ENCODE results near the gene TARBP1.

Gene TARBP1

GRCh38 chr1:234437423-234438171 is 41.4 kb downstream of the TARBP1 start:
- Histone ChIP-seq H3K36me3 (ENCODE audit: control insufficient read depth, insufficient read depth, low read length) (no peaks in the 10 kb centered on the region), H3K4me3 (ENCODE audit: low read length) (no peak overlapping the region), H3K4me2 (ENCODE audit: low read length) (no peak overlapping the region), H2BK5ac (ENCODE audit: low read length) (no peak overlapping the region), H3K9ac (ENCODE audit: low read length) (no peak overlapping the region), H3K23ac (ENCODE audit: low read length) (no peak overlapping the region), H2BK15ac (replicated peaks; ENCODE audit: low read depth) (no peak overlapping the region), H4K8ac (ENCODE audit: low read depth, low read length) (no peak overlapping the region), H3K27me3 (ENCODE audit: insufficient read depth, low read length, poor library complexity) (no peaks in the 10 kb centered on the region), H3K79me1 (ENCODE audit: low read length) (no peaks in the 10 kb centered on the region), H3K4ac (ENCODE audit: low read depth, low read length) (no peak overlapping the region), H3K18ac (ENCODE audit: low read length) (no peak overlapping the region), H3K79me2 (ENCODE audit: control insufficient read depth, insufficient read depth, low read length) (no peaks in the 10 kb centered on the region), H4K5ac (ENCODE audit: low read length) (no peak overlapping the region), H2AK5ac (ENCODE audit: low read length) (no peak overlapping the region), H3K4me1 (ENCODE audit: control insufficient read depth, low read depth, low read length) (no peaks in the 10 kb centered on the region), H3K56ac (ENCODE audit: low read length) (no peak overlapping the region), H2BK120ac (ENCODE audit: low read depth, low read length) (no peak overlapping the region), H3K27ac (ENCODE audit: low read depth, low read length) (no peak overlapping the region)
- no peak for DNase-seq
- no CpG with 5 or more reads among the region's 6 CpGs for WGBS (ENCODE audit: extremely low coverage, insufficient coverage, low lambda C conversion rate)

- no peak for DNase-seq
- Histone ChIP-seq H3K4me2 (ENCODE audit: low read length) (no peak overlapping the region), H2BK120ac (ENCODE audit: low read depth, low read length) (no peak overlapping the region), H3K4me3 (ENCODE audit: low read length) (no peak overlapping the region), H3K4ac (ENCODE audit: low read depth, low read length) (no peak overlapping the region), H3K23ac (ENCODE audit: low read length) (no peak overlapping the region), H3K9ac (ENCODE audit: low read length) (no peak overlapping the region), H3K36me3 (ENCODE audit: control insufficient read depth, insufficient read depth, low read length) (no peaks in the 10 kb centered on the region), H3K4me1 (ENCODE audit: control insufficient read depth, low read depth, low read length) (no peaks in the 10 kb centered on the region), H3K18ac (ENCODE audit: low read length) (no peak overlapping the region), H2AK5ac (ENCODE audit: low read length) (no peak overlapping the region), H3K79me2 (ENCODE audit: control insufficient read depth, insufficient read depth, low read length) (no peaks in the 10 kb centered on the region), H3K79me1 (ENCODE audit: low read length) (no peaks in the 10 kb centered on the region), H3K56ac (ENCODE audit: low read length) (no peak overlapping the region), H3K27me3 (ENCODE audit: insufficient read depth, low read length, poor library complexity) (no peaks in the 10 kb centered on the region), H4K5ac (ENCODE audit: low read length) (no peak overlapping the region), H2BK5ac (ENCODE audit: low read length) (no peak overlapping the region), H3K27ac (ENCODE audit: low read depth, low read length) (no peak overlapping the region), H4K8ac (ENCODE audit: low read depth, low read length) (no peak overlapping the region), H2BK15ac (replicated peaks; ENCODE audit: low read depth) (no peak overlapping the region)
- WGBS (ENCODE audit: extremely low coverage, insufficient coverage, low lambda C conversion rate) = no CpG with 5 or more reads among the region's 8 CpGs
These were observed 43.4 kb downstream of the TARBP1 start for GRCh38 chr1:234435620-234436019.

- Histone ChIP-seq H3K27ac (ENCODE audit: low read depth, low read length) (no peak overlapping the region), H3K23ac (ENCODE audit: low read length) (no peak overlapping the region), H4K5ac (ENCODE audit: low read length) (no peak overlapping the region), H2BK5ac (ENCODE audit: low read length) (no peak overlapping the region), H3K36me3 (ENCODE audit: control insufficient read depth, insufficient read depth, low read length) (no peaks in the 10 kb centered on the region), H3K4me2 (ENCODE audit: low read length) (no peak overlapping the region), H4K8ac (ENCODE audit: low read depth, low read length) (no peak overlapping the region), H3K4ac (ENCODE audit: low read depth, low read length) (no peak overlapping the region), H3K27me3 (ENCODE audit: insufficient read depth, low read length, poor library complexity) (no peaks in the 10 kb centered on the region), H3K79me1 (ENCODE audit: low read length) (no peaks in the 10 kb centered on the region), H3K18ac (ENCODE audit: low read length) (no peak overlapping the region), H3K79me2 (ENCODE audit: control insufficient read depth, insufficient read depth, low read length) (no peaks in the 10 kb centered on the region), H2AK5ac (ENCODE audit: low read length) (no peak overlapping the region), H2BK120ac (ENCODE audit: low read depth, low read length) (no peak overlapping the region), H2BK15ac (replicated peaks; ENCODE audit: low read depth) (no peak overlapping the region), H3K56ac (ENCODE audit: low read length) (no peak overlapping the region), H3K4me3 (ENCODE audit: low read length) (no peak overlapping the region), H3K9ac (ENCODE audit: low read length) (no peak overlapping the region), H3K4me1 (ENCODE audit: control insufficient read depth, low read depth, low read length) (no peaks in the 10 kb centered on the region)
- no CpG with 5 or more reads among the region's 2 CpGs for WGBS (ENCODE audit: extremely low coverage, insufficient coverage, low lambda C conversion rate)
- DNase-seq = no peak
These were observed 44.3 kb downstream of the TARBP1 start for GRCh38 chr1:234434706-234435105.

GRCh38 chr1:234433563-234434285 is 45.3 kb downstream of the TARBP1 start:
- no CpG with 5 or more reads among the region's 1 CpG for WGBS (ENCODE audit: extremely low coverage, insufficient coverage, low lambda C conversion rate)

GRCh38 chr1:234431255-234431654 is 47.7 kb downstream of the TARBP1 start:
- Histone ChIP-seq H2AK5ac (ENCODE audit: low read length) (no peak overlapping the region), H2BK120ac (ENCODE audit: low read depth, low read length) (no peak overlapping the region), H3K56ac (ENCODE audit: low read length) (no peak overlapping the region), H3K27ac (ENCODE audit: low read depth, low read length) (no peak overlapping the region), H3K36me3 (ENCODE audit: control insufficient read depth, insufficient read depth, low read length) (peaks cover 2% of the 10 kb centered on the region), H4K8ac (ENCODE audit: low read depth, low read length) (no peak overlapping the region), H4K5ac (ENCODE audit: low read length) (no peak overlapping the region), H3K18ac (ENCODE audit: low read length) (no peak overlapping the region), H2BK15ac (replicated peaks; ENCODE audit: low read depth) (no peak overlapping the region), H3K9ac (ENCODE audit: low read length) (no peak overlapping the region), H3K23ac (ENCODE audit: low read length) (no peak overlapping the region), H3K4me2 (ENCODE audit: low read length) (no peak overlapping the region), H2BK5ac (ENCODE audit: low read length) (no peak overlapping the region), H3K79me2 (ENCODE audit: control insufficient read depth, insufficient read depth, low read length) (no peaks in the 10 kb centered on the region), H3K79me1 (ENCODE audit: low read length) (no peaks in the 10 kb centered on the region), H3K4me1 (ENCODE audit: control insufficient read depth, low read depth, low read length) (no peaks in the 10 kb centered on the region), H3K4me3 (ENCODE audit: low read length) (no peak overlapping the region), H3K4ac (ENCODE audit: low read depth, low read length) (no peak overlapping the region), H3K27me3 (ENCODE audit: insufficient read depth, low read length, poor library complexity) (no peaks in the 10 kb centered on the region)
- WGBS (ENCODE audit: extremely low coverage, insufficient coverage, low lambda C conversion rate) = no CpG with 5 or more reads among the region's 4 CpGs
- no peak for DNase-seq

More at GRCh38 chr1:234433563-234434285, 45.3 kb downstream of the TARBP1 start:
- no peak overlapping the region for H3K23ac ChIP-seq (ENCODE audit: low read length)
- H3K36me3 ChIP-seq (ENCODE audit: control insufficient read depth, insufficient read depth, low read length) = peaks cover 2% of the 10 kb centered on the region
- no peaks in the 10 kb centered on the region for H3K27me3 ChIP-seq (ENCODE audit: insufficient read depth, low read length, poor library complexity)
- no peak overlapping the region for H3K4me2 ChIP-seq (ENCODE audit: low read length)
- H4K8ac ChIP-seq (ENCODE audit: low read depth, low read length) = no peak overlapping the region
- no peak overlapping the region for H3K9ac ChIP-seq (ENCODE audit: low read length)
- H3K27ac ChIP-seq (ENCODE audit: low read depth, low read length) = no peak overlapping the region
- no peak overlapping the region for H3K18ac ChIP-seq (ENCODE audit: low read length)
- H3K79me1 ChIP-seq (ENCODE audit: low read length) = no peaks in the 10 kb centered on the region
- DNase-seq = no peak
- no peaks in the 10 kb centered on the region for H3K79me2 ChIP-seq (ENCODE audit: control insufficient read depth, insufficient read depth, low read length)
- H3K4me3 ChIP-seq (ENCODE audit: low read length) = no peak overlapping the region
- no peak overlapping the region for H2AK5ac ChIP-seq (ENCODE audit: low read length)
- no peak overlapping the region for H2BK120ac ChIP-seq (ENCODE audit: low read depth, low read length)
- H3K4me1 ChIP-seq (ENCODE audit: control insufficient read depth, low read depth, low read length) = no peaks in the 10 kb centered on the region
- no peak overlapping the region for H2BK15ac ChIP-seq (replicated peaks; ENCODE audit: low read depth)
- no peak overlapping the region for H2BK5ac ChIP-seq (ENCODE audit: low read length)
- H3K4ac ChIP-seq (ENCODE audit: low read depth, low read length) = no peak overlapping the region
- no peak overlapping the region for H4K5ac ChIP-seq (ENCODE audit: low read length)
- no peak overlapping the region for H3K56ac ChIP-seq (ENCODE audit: low read length)

Measured in mesendoderm (in vitro differentiated cells).